Activated naive CD8-positive, alpha-beta T cell (primary cell): Measurements from ENCODE around the gene RACK1.

Experiments
- H3K27ac Mint-ChIP-seq: one replicate; pipeline ENCODE4 v1.8.0; 2021; ENCODE audit warnings: mixed read lengths
- H3K27me3 Mint-ChIP-seq: one replicate; pipeline ENCODE4 v1.8.0; 2021; ENCODE audit warnings: mixed read lengths
- H3K36me3 Mint-ChIP-seq: one replicate; pipeline ENCODE4 v1.8.0; 2021; ENCODE audit warnings: mixed read lengths
- H3K4me1 Mint-ChIP-seq: one replicate; pipeline ENCODE4 v1.8.0; 2021; ENCODE audit warnings: low read depth, mixed read lengths
- H3K4me3 Mint-ChIP-seq: one replicate; pipeline ENCODE4 v1.8.0; 2021; ENCODE audit warnings: mild to moderate bottlenecking, mixed read lengths
- H3K9me3 Mint-ChIP-seq: one replicate; pipeline ENCODE4 v1.8.0; 2021; ENCODE audit warnings: low read depth, mixed read lengths

Gene RACK1

DNA sequence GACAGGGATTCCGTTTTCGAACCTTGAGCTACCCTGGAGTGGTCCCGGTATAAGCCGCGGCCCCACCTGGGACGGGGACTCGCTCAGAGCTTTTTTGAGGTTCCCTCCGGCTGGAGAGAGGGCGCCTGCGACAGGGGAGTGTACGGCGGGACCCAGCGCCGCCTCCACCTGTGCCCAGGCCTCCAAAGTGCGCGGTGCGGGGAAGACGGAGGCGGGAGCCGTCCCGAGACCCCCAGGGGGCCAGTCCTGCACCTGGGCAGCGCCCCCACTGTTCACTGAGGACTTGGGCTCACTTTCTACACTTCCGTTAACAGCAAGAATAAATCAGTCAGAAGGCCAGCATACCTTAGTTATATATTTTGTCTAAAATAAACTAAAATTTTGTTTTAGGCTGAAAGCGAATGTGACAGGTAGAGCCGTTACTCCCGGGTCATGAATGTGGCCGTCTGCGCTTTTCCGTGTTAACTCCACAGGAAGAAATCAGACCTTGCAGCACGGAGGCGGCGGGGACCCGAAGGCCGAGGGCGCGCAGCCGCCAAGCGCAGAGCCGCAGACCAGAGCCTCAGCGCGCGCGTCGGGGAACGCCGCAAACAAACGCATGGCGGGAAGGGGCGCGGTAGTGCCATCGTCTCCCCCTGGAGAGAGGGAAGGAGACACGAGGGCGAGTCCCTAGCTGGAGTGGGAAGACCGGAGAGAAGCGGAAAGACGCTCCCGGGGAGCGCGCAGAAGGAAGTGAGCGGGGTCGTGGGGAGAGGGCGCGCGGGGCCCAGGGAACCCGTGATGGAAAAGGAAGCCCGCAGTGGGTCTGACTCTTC, 52.8 kb downstream of the RACK1 start:
- no peaks in the 10 kb centered on the region for H3K27me3 Mint-ChIP-seq
- no peaks in the 10 kb centered on the region for H3K36me3 Mint-ChIP-seq
- peak overlapping the region; percentile 95 for H3K4me3 Mint-ChIP-seq
- H3K9me3 Mint-ChIP-seq = no peaks in the 10 kb centered on the region
- peaks cover 30% of the 10 kb centered on the region for H3K4me1 Mint-ChIP-seq
- H3K27ac Mint-ChIP-seq = peak overlapping the region; percentile 98

DNA sequence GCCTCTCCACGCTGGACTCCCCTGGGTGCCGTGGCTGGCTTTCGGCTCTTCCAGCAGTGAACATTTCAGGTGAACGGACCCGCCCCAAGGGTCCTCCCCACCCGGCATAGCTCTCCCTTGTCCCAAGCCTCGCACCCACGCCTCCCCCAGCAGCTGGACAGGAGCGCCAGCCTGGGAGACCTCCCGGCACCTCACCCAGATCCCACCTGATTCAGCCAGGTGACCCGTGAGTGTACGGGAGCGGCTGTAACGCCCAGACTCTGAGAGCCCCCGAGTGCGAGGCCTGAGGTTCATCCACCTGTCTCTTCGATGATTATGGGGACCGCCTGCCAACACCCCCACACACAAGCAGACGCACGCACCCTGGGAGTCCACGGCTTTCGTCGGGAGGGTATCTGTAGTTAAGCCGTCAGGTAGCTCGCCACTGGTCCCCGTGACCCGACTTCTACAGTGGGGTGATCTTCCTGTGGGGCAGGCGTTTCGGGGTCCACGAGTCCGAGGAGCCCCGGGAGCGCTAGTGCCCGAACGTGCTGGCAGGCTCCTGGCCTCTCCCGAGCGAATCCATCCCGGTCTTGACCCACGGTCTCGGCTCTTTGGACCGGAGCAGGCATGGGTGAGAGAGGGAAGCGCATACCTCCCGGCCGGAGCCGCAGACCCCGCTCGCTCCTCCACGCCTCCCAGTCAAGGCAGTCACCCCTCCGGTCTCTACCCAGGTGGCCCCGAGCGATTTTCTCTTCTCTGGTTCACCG, 53.6 kb downstream of the RACK1 start:
- Mint-ChIP-seq H3K36me3 (no peaks in the 10 kb centered on the region), H3K4me3 (peak overlapping the region; percentile 95), H3K4me1 (peaks cover 31% of the 10 kb centered on the region), H3K27me3 (no peaks in the 10 kb centered on the region), H3K9me3 (no peaks in the 10 kb centered on the region), H3K27ac (peak overlapping the region; percentile 98)

DNA sequence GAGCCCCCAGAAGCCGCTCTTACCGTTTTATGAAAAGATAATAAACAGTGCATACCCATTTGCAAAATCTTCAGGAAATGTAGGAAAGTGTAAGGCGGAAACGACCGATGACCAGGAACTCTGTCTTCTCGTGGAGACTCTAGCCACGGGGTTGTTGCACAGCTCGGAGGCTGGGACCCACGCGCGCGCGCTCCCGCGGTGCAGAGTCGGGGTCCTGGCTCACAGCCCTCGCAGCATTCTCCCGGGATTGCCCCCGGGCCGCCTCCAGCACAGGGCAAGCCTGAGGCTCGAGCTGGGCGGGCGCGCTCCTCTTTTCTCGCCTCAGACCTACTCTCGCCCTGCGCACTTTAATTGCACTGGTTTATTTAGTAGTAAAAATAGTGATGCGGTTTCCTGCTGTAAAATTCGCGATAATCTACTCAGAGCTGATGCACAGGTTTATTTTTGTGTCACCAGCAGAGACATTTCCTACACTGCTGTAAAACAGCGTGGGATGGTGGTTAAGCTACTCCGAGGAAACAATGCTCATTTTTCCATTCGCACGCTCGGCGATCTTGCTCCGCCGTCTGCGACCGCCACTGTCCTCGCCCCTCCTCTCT, 54.2 kb downstream of the RACK1 start:
- H3K36me3 Mint-ChIP-seq = no peaks in the 10 kb centered on the region
- peaks cover 36% of the 10 kb centered on the region for H3K4me1 Mint-ChIP-seq
- peak overlapping the region; percentile 95 for H3K4me3 Mint-ChIP-seq
- H3K9me3 Mint-ChIP-seq = no peaks in the 10 kb centered on the region
- no peaks in the 10 kb centered on the region for H3K27me3 Mint-ChIP-seq
- H3K27ac Mint-ChIP-seq = peak overlapping the region; percentile 98

DNA sequence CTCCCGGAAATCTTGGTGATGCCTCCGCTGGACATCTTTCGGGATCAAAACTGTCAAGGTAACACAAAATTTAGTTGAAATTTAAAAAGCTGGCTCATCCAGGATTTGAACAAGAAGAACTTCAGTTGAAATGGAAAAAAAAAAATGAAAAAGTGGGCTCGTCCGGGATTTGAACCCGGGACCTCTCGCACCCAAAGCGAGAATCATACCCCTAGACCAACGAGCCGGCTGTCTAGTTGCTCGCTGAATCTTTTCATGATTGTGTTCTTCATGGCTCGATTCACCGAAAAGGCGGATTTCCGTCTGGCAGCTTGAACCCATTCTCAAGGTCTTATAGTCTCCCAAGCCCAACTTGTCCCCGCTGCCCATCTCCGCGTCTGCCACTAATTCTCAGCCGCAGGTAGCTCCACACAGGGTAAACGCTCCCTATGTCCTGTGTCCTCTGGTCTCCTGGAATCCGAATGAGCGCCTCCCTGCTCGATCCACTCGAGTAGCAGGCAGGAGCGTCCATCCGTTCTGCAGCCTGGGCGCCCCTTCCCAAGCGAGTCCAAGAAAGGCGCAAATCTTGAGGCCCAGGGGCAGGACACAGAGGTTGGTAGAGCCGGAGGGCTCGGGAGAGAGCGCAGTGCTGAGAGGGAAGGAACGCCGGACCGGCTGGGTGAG, 54.9 kb downstream of the RACK1 start:
- Mint-ChIP-seq H3K36me3 (no peaks in the 10 kb centered on the region), H3K9me3 (no peaks in the 10 kb centered on the region), H3K4me1 (peaks cover 40% of the 10 kb centered on the region), H3K27ac (peak overlapping the region; percentile 98), H3K27me3 (no peaks in the 10 kb centered on the region), H3K4me3 (peak overlapping the region; percentile 95)

DNA sequence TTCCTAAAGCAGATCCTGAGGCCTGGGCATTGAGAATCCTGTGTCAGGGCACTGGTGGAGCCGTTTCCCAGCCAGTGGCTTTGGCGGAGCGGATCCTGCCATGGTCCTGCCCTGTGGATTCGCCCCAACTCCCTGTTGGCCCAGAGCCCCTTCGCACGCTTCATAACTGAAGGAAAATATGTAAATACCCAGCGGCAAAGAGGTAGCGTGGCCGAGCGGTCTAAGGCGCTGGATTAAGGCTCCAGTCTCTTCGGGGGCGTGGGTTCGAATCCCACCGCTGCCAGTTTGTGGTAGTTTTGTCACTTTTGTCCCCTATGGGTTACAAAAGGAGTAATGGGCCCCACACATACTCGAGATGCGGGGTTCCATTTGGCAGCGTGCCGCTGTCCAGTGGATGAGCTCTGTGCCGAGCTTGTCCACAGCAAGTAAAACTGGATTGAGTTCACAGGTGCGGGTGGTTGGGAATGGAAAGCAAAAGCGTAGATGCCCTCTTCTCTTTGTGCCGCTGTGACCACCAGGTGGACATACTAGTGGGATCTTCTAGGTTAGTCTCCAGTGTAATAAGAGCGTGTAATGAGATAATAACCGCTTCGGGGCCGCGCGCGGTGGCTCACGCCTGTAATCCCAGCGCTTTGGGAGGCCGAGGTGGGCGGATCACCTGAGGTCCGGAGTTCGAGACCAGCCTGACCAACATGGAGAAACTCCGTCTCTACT, 56.0 kb downstream of the RACK1 start:
- Mint-ChIP-seq H3K4me3 (peak overlapping the region; percentile 95), H3K27ac (peak overlapping the region; percentile 98), H3K9me3 (no peaks in the 10 kb centered on the region), H3K36me3 (no peaks in the 10 kb centered on the region), H3K27me3 (no peaks in the 10 kb centered on the region), H3K4me1 (peaks cover 39% of the 10 kb centered on the region)

DNA sequence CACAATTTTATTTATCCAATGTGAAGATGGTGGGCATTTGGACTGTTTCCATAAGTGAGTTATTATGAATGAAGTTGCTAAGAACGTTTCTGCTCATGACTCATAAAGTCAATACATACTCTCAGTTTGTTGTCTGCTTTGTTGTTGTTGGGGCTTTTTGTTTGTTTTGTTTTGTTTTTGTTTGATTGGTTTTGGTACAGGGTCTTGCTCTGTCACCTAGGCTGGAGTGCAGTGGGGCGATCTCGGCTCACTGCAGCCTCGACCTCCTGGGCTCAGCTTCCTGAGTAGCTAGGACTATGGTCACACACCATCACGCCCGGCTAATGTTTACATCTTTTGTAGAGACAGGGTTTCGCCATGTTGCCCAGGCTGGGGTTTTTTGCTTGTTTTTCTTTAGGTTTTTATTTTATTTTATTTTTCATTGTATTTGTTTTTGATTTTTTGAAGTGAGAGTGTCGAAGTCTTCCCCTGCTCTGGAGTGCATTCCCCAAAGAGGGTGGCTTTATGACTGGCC, 56.7 kb downstream of the RACK1 start:
- peak overlapping the region; percentile 23 for H3K4me3 Mint-ChIP-seq
- no peaks in the 10 kb centered on the region for H3K36me3 Mint-ChIP-seq
- no peaks in the 10 kb centered on the region for H3K27me3 Mint-ChIP-seq
- peaks cover 42% of the 10 kb centered on the region for H3K4me1 Mint-ChIP-seq
- no peaks in the 10 kb centered on the region for H3K9me3 Mint-ChIP-seq
- H3K27ac Mint-ChIP-seq = peak overlapping the region; percentile 98
